K562 (cell line): Measurements from ENCODE around the gene RAD54L. TPM values are rescaled to one million over a fixed set of nuclear protein-coding genes. Genes with fewer than 3 reads are reported as not detected.
A peak's percentile ranks its signal among the peaks of the same experiment; 100 is the strongest.

ENCODE experiments used
- ARID3B ChIP-seq: fragments of 250-450 bp; sonication (Bioruptor Pico); IDR thresholded peaks from 2 replicates; pipeline ENCODE4 v1.4.0; 2020; ENCODE audit warnings: borderline replicate concordance
- ATF4 ChIP-seq: fragments of 450-650 bp; formaldehyde crosslinking; IDR thresholded peaks from 2 replicates; pipeline ENCODE4 v1.4.0; 2022; ENCODE audit warnings: mild to moderate bottlenecking, moderate library complexity
- CREM ChIP-seq: IDR thresholded peaks from 2 replicates; pipeline ENCODE4 v1.6.1; 2014; ENCODE audit warnings: antibody characterized with exemption, low read depth
- FUS ChIP-seq: fragments of 200-400 bp; formaldehyde crosslinking; optimal IDR thresholded peaks from 2 replicates; pipeline ENCODE3; 2017; ENCODE audit warnings: low read depth, low read length
- HDAC1 ChIP-seq, 2 experiments: fragments of 450-650 bp; IDR thresholded peaks; 2 replicates each; pipeline ENCODE4 v1.6.1; 2016 to 2017; ENCODE audit warnings: inconsistent platforms in 1 of 2, mild to moderate bottlenecking in 1 of 2, moderate library complexity in 1 of 2
- HDGF ChIP-seq: fragments of 450-650 bp; IDR thresholded peaks from 2 replicates; pipeline ENCODE4 v1.6.1; 2016
- KLF13 ChIP-seq: fragments of 450-650 bp; IDR thresholded peaks from 2 replicates; pipeline ENCODE4 v1.6.1; 2016; ENCODE audit warnings: missing genetic modification characterization, low read depth, mild to moderate bottlenecking, missing compliant biosample characterization, moderate library complexity, borderline replicate concordance
- L3MBTL2 ChIP-seq: fragments of 450-650 bp; IDR thresholded peaks from 2 replicates; pipeline ENCODE4 v1.6.1; 2016; ENCODE audit warnings: mild to moderate bottlenecking, moderate library complexity
- MCM7 ChIP-seq, 2 experiments: fragments of 450-650 bp; IDR thresholded peaks; 2 replicates each; pipeline ENCODE4 v1.6.1; 2016 to 2018
- MXD1 ChIP-seq: fragments of 250-450 bp; sonication (Bioruptor Pico); IDR thresholded peaks from 2 replicates; pipeline ENCODE4 v1.8.0; 2021; ENCODE audit warnings: borderline replicate concordance, mild to moderate bottlenecking, moderate library complexity; ENCODE audit not compliant: poor library complexity, severe bottlenecking
- NBN ChIP-seq: fragments of 450-650 bp; IDR thresholded peaks from 2 replicates; pipeline ENCODE4 v1.6.1; 2016; ENCODE audit warnings: low read depth, mild to moderate bottlenecking
- PHF20 ChIP-seq: fragments of 450-650 bp; IDR thresholded peaks from 2 replicates; pipeline ENCODE4 v1.6.1; 2018; ENCODE audit not compliant: partially characterized antibody
- POLR2B ChIP-seq: fragments of 450-650 bp; IDR thresholded peaks from 2 replicates; pipeline ENCODE4 v1.6.1; 2018; ENCODE audit warnings: low read depth; ENCODE audit not compliant: partially characterized antibody
- RBBP5 ChIP-seq: fragments of 200-600 bp; sonication (generic); IDR thresholded peaks from 2 replicates; pipeline ENCODE4 v1.6.1; 2012; ENCODE audit warnings: borderline replicate concordance, mild to moderate bottlenecking, low read length, control low read depth, inconsistent platforms; ENCODE audit not compliant: insufficient read depth, poor library complexity, severe bottlenecking
- SMARCA5 ChIP-seq: fragments of 450-650 bp; IDR thresholded peaks from 2 replicates; pipeline ENCODE4 v1.6.1; 2016
- TAL1 ChIP-seq: fragments of 450-650 bp; IDR thresholded peaks from 2 replicates; pipeline ENCODE4 v1.6.1; 2016; ENCODE audit warnings: mild to moderate bottlenecking
- THAP12 ChIP-seq: fragments of 250-450 bp; sonication (Bioruptor Pico); IDR thresholded peaks from 2 replicates; pipeline ENCODE4 v1.9.0; 2021; ENCODE audit warnings: mild to moderate bottlenecking, inconsistent platforms
- VEZF1 ChIP-seq: fragments of 200-800 bp; sonication (Bioruptor generic); IDR thresholded peaks from 2 replicates; pipeline ENCODE4 v1.6.1; 2017; ENCODE audit warnings: missing genetic modification characterization, missing compliant biosample characterization
- ZNF282 ChIP-seq: sonication (generic); formaldehyde crosslinking; IDR thresholded peaks from 2 replicates; pipeline ENCODE4 v1.8.1; 2023; ENCODE audit warnings: missing genetic modification reagents
- ZNF511 ChIP-seq: sonication (generic); formaldehyde crosslinking; IDR thresholded peaks from 2 replicates; pipeline ENCODE4 v1.8.0; 2022; ENCODE audit warnings: mild to moderate bottlenecking, missing genetic modification reagents
- polyA plus RNA-seq, 8 experiments: library from polyadenylated mRNA; depleted of rRNA in 4 of 8; stranded (reverse) in 5 of 8; unstranded in 3 of 8; fragments of >200 nt; fragmentation: Nextera tagmentation in 2 of 8; fragmentation: Illumina TruSeq in 1 of 8; extraction: Ambion mirVana in 2 of 8; extraction: Trizol in 1 of 8; gene quantifications; 2 replicates each; pipeline versions ENCODE4 v1.2.1 to v1.2.3, GENCODE V29; 2011 to 2014; ENCODE audit warnings: inconsistent platforms in 1 of 8, missing spikeins in 1 of 8
- total RNA-seq, 7 experiments: library from RNA; depleted of rRNA in 6 of 7; stranded (reverse); fragments of >200 nt in 6 of 7; fragmentation: Illumina TruSeq in 2 of 7; extraction: Trizol in 2 of 7; gene quantifications; 2 replicates each; pipeline versions ENCODE4 v1.2.1 to v1.2.3, GENCODE V29; 2011 to 2021; ENCODE audit warnings: low replicate concordance in 1 of 7

Gene RAD54L
- total and polyA plus RNA-seq, 9 of the 15 experiments (the other 6 are each of a cell fraction or from before 2014, with no cell fraction given), result 17.9 to 92.3 (median 37.5) TPM

- TF ChIP-seq FUS (no peak), THAP12 (peak; percentile 77; the same call in 1 of the 2 replicates), KLF13 (tag) (peak; percentile 68; the same call in 1 of the 2 replicates), SMARCA5 (peak; percentile 96), ARID3B (CRISPR knock-in tag) (peak; percentile 94; the same call in 1 of the 2 replicates), MXD1 (CRISPR knock-in tag) (peak; percentile 19), ATF4 (0 out of 2 replicates have a peak, but pooled peaks have one; percentile 31), HDAC1 (IDR thresholded peaks at IDR 0.05) (peak in 1 of 2 experiments; percentile 79; a peak in 2 of 4 replicates), ZNF511 (peak; percentile 78; the same call in 1 of the 2 replicates), RBBP5 (peak; percentile 64), ZNF282 (no peak), L3MBTL2 (peak; percentile 59; the same call in 1 of the 2 replicates), CREM (0 out of 2 replicates have a peak, but pooled peaks have one; percentile 33), HDGF (peak; percentile 82), POLR2B (peak; percentile 68), MCM7 (IDR thresholded peaks at IDR 0.05) (no peak), TAL1 (no peak), PHF20 (peak; percentile 74), VEZF1 (CRISPR knock-in tag) (peak; percentile 97), NBN (no peak)
Observed at GRCh38 chr1:46197964-46198811, 49.4 kb upstream of the RAD54L start, which contains the start of gene POMGNT1 (continued).
